SHP77 treated with DMSO at 0.1 percent for 48 hours (cell line): ENCODE data around the gene RNF214.
"Not testable (repeated sequence)": the region's sequence is repeated elsewhere in the genome, so short reads cannot be mapped to it uniquely, and the experiment has no call there.

Experiments used
- DNase-seq: peaks from one replicate; lab custom pipeline; 2025; lab: John Stamatoyannopoulos, UW

RNF214 gene

DNA sequence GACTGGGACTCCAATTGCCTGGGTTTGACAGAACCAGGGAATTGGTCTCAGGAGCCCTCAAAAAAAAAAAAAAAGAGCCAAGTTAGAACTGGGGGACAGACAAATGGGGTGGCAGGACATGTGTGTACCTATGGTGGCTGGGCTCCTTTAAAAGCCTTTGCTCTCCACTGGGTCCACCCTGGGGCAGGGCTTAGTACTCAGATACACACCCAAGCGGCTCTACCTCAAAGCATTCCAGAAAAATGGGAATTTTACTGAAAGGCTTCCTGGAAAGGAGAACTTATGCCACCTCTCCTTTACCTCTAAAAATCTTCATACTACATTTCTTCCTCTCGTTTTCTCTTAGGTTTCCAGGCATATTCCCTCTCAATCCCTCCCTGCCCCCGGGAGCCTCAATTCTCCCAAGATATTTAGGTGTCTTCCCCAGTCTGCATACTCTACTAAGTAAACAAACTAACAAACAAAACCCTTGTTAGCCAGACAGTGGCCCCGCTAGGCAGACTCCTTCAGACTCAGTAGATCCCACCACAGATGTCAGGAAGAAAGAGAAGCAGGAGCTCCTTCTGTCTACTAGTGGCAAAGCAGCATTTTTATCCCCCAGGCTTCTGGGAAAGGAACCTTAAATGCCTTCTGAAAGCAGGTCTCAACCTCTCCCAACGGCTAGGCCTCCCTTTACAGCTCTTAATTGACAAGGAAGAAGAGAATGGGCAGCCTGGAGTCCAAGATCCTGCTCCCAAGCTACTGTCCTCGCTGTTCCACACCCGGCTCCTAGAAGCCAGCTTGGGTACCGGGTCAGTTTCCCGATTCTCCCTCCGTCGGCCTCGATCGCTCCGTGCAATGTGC is 1.3 kb upstream of the RNF214 start:
- DNase-seq: no peak

DNA sequence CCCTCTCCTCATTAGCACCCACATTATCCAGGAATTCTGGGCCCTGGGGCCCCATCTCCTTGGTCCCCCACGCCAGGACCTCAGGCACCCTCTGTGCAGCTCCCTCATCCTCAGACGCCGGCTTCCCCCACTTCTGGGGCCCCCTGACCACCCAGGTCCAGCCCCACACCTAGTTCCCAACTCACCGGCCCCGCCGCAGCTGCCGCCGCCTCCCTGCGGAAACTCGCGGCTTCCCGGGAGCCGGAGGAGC is 704 bp upstream of the RNF214 start, which contains the start of gene PCSK7:
TSS of gene PCSK7 (minus strand) at position 232 of the 250 bp plus-strand sequence. CDS start 2,229 bp downstream, outside the sequence.
- DNase-seq: no peak

DNA sequence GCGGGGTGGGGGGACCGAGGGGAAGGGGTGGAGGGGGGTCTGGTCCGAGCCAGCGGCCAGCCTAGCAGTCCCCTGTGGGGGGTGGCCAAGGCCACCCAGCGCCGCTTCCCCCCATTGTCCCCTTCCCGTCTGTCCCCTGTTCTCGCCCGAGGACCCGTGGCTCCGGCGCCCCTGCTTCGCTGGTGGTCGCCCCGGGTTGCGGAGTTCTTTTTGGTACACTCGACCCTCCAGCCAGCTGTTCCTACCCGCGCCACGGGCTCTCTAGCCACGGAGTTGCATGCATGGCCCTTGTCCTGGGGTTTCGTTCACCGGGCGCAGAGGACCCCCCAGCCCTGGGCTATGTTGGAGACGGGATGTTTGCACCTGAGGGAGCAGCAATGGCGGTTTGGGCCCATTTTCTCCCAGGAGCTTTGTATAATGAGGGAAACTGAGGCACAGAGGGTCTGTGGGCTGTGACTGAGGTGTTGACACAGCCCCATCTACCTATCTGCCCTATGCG is 489 bp downstream of the RNF214 start:
- no peak for DNase-seq

DNA sequence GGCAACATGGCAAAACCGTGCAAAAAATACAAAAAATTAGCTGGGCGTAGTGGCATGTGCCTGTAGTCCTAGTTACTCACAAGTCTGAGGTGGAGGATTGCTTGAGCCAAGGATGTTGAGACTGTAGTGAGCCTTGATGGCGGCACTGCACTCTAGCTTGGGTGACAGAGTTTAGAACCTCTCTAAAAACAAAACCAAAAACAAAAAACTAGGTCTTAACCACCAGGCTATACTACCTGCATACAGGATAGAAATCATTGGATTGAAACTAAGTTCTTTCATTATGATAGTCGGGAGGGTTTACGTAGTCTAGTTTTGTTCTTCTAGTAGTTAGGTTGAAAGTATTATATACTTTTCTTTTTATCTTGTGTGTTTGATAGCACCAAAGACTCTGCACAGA is 5.8 kb downstream of the RNF214 start:
- no peak for DNase-seq

DNA sequence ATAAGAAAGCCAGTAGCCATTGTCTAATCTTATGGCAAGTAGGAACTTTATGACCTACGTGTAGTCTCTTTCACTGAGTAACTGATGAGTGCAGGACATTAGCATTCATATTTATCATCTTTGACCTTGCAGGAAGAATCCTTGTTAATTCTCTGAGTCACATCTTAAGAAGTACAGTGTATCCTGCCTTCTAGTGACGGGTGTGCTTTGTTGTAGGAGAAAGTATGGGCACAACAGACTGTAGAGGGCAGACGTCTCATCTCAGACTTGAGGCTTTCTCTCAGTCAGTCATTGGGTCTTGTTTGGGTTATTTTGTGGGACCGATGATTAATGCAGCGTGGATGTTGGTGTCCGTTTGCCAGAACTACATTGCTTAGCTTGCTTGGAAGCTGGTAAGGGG is 6.8 kb downstream of the RNF214 start:
- no peak for DNase-seq

DNA sequence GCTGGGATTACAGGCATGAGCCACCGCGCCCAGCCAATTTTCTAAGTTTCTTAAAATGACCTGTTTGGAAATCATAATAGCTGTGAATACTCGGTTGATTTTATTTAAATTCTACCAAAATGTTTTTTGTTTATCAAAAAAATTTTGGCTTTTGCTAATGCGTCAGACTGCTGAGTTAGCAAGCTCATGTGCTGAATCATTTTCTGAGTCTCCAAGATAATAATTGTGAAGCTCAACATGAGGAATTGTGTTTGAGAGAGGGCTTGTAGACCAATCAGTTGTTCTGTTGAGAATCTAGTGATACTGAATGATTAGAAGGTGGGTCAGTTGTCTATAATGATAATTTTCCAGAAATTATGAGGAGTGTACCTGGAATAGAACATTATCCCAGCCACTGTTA is 15.9 kb downstream of the RNF214 start:
- no peak for DNase-seq

DNA sequence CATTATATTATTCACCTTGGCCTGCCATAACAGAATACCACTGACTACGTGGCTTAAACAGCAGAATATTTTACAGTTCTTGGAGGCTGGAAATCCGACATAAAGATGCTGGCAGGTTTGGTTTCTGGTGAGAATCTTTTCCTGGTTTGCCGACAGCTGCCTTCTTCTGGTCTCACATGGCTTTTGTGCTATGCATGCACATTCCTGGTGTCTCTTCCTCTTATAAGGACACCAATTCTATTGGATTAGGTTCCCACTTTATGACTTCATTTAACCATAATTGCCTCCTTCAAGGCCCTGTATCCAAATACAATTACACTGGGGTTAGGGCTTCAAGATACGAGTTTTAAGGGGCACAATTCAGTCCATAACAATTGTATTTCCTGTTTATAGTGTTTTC is 17.1 kb downstream of the RNF214 start:
- no peak for DNase-seq

DNA sequence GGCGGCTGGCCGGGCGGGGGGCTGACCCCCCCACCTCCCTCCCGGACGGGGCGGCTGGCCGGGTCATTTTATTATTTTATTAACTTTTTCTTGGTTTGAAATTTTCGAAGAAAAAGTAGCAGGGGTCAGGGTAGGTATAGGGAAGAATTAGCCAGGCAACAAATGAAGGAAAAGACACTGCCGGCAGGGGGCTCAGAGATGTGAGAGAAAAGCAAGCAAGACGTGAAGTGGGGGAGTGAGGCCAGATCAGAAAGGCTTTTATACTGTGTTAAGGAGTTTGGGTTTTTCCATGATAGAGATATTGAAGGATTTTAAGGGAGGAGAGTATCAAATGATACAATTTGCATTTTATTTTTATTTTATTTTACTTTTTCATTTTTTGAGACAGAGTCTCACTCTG is 19.0 kb downstream of the RNF214 start:
- no peak for DNase-seq

DNA sequence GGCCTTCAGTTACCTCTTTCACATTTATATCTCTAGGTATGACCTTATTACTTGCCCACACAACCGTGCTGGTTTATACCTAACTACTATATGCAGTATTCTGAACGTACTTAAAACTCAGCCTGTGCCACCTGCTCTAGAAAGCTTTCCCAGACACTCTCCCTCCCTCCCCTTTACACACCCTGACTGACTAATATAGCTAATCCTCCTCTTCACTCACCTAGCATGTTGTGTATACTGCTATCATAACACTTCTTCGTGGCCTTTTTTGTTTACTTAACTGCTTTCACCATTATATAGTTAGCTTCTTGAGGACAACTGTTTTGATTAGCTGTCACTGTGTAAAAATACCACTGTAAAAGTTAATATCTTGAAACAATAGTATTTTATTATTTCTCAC is 23.5 kb downstream of the RNF214 start:
- DNase-seq: no peak

DNA sequence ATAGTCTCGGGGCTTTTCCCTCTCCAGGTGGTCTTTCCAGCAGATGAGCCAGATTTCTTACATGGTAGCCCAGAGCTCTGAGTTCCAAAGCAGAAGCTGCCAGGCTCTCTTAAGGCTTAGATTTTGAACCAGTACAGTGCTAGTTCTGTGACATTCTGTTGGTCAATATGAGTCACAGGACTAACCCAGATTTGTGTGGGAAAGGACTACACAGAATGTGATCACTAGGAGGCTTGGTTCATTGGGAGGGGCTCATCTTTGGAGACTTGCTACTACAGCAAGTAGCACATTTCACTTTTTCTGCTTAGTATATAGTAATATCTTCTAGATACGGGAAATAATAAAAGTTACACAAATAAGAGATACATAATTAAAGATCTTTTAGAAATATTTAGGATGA is 24.1 kb downstream of the RNF214 start:
- DNase-seq: no peak

DNA sequence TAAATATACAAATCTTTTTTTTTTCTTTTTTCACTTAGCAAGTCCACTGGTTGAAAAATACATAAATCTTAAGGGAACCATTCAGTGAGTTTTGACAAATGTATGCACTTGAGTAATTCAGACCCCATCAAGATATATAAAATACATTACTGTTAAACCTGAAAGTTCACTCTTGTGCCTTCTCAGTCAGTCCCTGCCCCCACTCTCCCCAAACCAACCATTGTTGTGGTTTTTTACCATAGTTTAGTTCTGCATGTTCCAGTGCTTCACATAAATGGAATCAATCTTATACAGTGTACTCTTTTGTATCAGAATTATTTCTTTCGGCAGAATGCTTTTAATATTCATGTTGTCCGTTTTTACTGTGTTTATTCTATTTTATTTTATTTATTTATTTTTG is 26.1 kb downstream of the RNF214 start:
- DNase-seq: no peak

DNA sequence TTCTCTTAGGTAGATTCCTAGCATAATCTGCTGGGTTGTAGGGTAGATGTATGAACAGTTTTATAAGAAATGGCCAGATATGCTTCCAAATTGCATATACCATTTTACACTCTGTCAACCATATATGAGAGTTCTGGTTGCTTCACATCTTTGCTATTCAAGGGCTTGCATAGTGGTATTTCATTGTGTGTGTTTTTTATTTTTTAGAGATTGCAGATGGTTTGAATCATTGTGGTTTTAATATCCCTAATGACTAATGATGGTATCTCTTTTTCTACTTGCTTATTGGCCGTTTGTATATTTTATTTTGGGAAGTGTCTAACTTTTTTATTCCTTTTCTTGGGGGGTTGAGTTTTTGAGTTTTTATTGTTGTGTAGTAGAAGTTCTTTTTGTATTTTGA is 26.9 kb downstream of the RNF214 start:
- no peak for DNase-seq

DNA sequence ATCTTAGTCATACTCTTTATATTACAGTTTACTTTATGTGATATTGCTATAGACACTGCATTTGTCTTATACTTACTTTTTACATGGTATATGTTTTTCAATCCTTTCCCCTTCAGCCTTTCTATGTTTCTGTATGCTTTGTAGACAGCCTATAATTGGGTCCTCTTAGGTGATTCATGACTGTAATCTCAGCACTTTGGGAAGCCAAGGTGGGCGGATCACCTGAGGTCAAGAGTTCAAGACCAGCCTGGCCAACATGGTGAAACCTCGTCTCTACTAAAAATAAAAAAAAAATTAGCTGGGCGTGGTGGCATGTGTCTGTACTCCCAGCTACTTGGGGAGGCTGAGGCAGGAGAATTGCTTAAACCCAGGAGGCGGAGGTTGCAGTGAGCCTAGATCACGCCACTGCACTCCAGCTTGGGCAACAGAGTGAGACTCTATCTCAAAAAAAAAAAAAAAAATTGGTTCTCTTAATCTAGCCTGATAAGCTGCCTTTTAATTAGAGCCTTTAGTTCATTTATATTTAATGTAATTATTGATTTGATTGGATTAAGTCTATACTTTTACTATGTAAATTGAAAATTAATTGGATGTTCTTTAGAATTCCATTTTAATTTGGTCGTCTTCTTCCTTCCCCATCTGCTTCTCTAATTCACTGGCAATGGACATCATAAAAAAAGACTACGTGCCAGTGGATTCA is 32.3 kb downstream of the RNF214 start:
- not testable (repeated sequence) for DNase-seq

DNA sequence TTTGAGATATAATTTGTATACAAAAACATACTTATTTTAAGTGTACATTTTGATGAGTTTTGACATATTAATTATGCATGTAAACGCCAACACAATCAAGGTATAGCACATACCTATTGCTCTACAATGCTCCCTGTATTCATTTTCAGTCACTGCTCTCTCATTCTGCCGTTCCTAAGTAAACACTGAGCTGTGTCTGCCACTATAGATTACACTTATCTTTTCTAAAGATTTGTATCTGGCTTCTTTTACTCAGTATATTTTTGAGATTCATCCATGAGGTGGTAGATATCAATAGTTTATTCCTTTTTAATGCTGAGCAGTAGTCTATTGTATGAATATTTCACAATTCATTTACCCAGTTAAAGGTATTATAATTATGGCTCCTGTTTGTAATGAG is 33.3 kb downstream of the RNF214 start:
- no peak for DNase-seq

DNA sequence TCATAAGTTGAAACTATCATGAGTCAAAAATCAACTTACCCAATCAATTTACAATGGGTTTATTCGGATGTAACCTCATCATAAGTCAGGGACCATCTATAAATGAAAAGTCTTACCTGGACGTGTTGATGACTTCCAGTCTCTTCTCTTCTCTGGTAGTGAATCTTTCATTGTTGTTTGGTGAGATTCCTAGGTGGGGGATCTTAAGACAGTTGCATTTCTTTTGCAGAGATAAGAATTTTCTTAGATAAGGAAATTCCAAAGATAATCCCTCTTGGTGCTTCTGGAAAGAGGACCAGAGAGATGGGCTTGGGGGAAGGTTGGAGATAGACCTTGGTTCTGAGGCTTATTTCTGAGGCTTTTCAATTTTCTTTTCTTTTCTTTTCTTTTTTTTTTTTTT is 37.4 kb downstream of the RNF214 start:
- no peak for DNase-seq

DNA sequence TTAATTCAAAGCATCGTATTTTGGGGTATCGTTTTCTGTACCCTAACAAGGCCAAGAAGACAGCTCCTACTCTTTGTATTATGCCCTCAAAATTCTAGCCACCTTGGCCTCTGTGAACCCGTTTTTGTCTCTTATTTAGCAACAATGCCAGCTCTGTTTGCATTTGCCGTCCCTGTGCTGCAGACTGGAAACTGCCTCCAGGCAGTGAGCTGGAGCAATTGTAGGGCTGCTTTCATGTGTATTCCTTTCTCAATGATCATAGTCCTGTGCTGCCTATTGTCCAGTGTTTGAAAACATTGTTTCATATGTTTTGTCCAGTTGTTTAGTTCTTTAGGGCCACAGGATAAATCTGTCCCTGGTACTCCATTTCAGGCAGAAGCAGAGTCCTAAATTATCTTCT is 38.7 kb downstream of the RNF214 start:
- DNase-seq: no peak

DNA sequence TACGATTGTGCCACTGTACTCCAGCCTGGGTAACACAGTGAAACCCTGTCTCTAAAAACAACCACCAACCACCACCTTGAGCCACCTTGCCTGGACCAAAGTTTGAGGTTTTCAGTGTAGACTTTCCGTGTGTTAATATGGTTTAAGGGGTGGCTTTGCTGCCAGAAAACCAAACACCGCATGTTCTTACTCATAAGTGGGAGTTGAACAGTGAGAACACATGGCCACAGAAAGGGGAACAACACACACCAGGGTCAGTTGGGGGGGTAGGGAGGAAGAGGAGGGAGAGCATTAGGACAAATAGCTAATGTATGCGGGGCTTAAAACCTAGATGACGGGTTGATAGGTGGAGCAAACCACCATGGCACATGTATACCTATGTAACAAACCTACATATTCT is 39.7 kb downstream of the RNF214 start:
- not testable (repeated sequence) for DNase-seq

DNA sequence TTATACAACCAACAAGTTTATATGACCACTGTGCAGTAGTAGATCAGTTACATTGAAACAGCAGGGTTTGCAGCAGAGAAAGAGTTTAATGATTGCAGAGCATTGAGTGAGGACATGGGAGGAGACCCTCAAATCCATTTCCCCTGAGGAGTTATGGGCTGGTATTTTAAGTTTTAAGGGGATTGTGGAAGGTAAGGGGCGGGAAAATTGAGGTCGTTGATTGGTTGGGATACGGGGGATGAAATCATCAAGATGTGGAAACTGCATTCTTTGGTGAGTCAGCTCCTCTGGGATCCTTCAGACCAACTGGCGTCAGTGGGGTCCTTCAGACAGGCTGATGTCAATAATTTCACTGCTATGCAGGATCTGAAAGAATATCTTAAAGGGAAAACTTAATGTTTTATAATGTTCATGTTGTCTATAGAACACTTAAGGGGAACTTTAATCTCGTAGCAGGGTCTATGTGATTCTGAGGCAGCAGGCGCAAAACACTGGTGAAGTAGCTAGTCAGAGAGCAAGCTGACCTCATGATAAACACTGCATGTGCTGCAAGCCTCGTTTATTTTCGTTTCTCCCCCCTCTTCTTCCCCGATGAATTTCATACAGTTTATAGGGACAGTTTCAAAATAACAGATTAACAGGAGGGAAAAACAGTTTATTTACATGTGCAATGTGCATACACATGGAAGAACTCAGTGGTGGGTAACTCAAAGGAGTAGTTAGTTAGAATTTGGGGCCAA is 41.2 kb downstream of the RNF214 start:
- no peak for DNase-seq

DNA sequence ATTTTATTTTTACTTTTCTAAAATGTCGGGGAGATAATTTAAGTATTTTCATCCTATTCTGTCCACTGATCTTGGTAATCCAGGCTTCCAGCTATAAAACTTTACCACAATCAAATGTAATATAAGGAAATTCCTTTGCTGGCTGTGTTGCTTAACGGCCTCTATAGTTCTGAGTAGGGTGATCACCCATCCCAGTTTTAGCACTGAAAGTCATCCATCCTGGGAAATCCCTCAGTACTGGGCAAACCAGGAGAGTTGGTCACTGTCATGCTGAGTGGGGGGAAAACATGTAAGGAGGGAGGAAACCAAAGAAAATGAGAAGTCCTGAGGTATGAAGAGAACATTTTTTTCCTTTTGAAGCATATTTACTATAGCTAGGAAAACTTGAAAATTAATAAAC is 45.9 kb downstream of the RNF214 start:
- no peak for DNase-seq

DNA sequence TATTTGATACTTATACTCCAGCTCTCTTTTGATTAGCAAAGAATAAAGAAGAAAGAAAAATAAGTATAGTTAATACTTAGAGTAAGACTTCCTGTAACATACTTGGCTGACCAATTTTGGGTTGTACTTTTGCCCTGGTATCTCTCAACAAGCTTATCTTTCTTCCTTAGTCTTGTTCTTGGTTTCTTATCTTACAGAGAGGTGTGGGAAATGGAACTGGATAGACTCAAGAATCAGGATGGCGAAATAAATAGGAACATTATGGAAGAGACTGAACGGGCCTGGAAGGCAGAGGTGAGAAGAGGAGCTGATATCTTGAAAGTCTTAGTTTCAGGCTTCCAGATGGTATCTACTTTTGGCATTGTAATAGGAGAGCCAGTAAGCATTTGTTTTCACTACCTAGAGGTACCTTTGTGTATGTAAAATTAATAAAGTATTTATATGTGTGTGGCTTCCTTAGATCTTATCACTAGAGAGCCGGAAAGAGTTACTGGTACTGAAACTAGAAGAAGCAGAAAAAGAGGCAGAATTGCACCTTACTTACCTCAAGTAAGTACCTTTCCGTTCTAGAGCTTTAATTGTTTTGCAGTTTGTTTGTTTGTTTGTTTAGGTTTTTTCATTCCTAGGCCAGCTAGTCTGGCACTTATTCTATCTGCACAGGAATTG is 47.4 kb downstream of the RNF214 start:
- no peak for DNase-seq

DNA sequence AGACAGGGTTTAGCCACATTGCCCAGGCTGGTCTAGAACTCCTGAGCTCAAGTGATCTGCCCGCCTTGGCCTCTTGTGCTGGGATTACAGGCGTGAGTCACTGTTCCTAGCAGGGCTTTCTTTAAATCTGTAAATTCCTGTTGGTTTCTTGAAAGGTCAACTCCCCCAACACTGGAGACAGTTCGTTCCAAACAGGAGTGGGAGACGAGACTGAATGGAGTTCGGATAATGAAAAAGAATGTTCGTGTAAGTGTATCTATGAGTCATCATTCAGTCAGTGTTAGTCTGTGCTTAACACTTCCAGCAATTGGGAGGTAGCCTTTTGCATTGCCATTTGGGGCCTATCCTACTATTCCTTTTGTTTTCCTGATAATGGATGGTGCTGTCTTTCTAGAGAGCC is 48.7 kb downstream of the RNF214 start:
- DNase-seq: no peak

DNA sequence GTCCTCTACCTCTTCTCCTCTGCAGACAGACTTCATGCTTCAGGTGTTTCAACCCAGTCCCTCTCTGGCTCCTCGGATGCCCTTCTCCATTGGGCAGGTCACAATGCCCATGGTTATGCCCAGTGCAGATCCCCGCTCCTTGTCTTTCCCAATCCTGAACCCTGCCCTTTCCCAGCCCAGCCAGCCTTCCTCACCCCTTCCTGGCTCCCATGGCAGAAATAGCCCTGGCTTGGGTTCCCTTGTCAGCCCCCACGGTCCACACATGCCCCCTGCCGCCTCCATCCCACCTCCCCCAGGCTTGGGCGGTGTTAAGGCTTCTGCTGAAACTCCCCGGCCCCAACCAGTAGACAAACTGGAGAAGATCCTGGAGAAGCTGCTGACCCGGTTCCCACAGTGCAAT is 49.4 kb downstream of the RNF214 start:
- no peak for DNase-seq
